Body of pancreas (tissue), 4 donors: ENCODE data around the gene NCOR1. TPM values are rescaled to one million over a fixed set of nuclear protein-coding genes. Genes with fewer than 3 reads are reported as not detected.

Source experiments
- ATAC-seq: fragments of 150-250 bp; one replicate; pipeline ENCODE4 v1.9.1; 2016
- DNase-seq, 4 donors: peaks; one replicate each; pipeline ENCODE4 v3.0.0-alpha.2; 2019
- H3K27ac ChIP-seq, 4 donors: fragments of 200-600 bp; sonication (generic); 1 replicate in 3 of 4; 2 replicates in 1 of 4; pipeline versions ENCODE4 v1.5.1 to v1.6.1; 2016 to 2019; ENCODE audit warnings: mild to moderate bottlenecking in 1 of 4, mixed read lengths in 1 of 4, moderate library complexity in 1 of 4
- H3K27me3 ChIP-seq, 2 donors: fragments of 200-600 bp; sonication (generic); one replicate each; pipeline ENCODE4 v1.6.0; 2016; ENCODE audit warnings: mild to moderate bottlenecking in 1 of 2
- H3K36me3 ChIP-seq, 2 donors: fragments of 200-600 bp; sonication (generic); replicated peaks in 1 of 2; 2 replicates each; pipeline ENCODE4 v1.5.1; 2016; ENCODE audit warnings: low read depth in 2 of 2; ENCODE audit not compliant: insufficient read depth in 1 of 2
- H3K4me1 ChIP-seq: fragments of 200-600 bp; sonication (generic); one replicate; pipeline ENCODE4 v1.6.0; 2016
- H3K4me3 ChIP-seq, 2 donors: fragments of 200-600 bp; sonication (generic); 1 replicate in 1 of 2; 2 replicates in 1 of 2; pipeline ENCODE4 v1.5.1; 2016 to 2019
- H3K9me3 ChIP-seq, 3 donors: fragments of 200-600 bp; sonication (generic); 1 replicate in 2 of 3; 2 replicates in 1 of 3; pipeline ENCODE4 v1.5.1; 2016
- CTCF ChIP-seq, 7 experiments: fragments of 450-650 bp in 4 of 7; fragments of 200-600 bp in 3 of 7; sonication (generic) in 3 of 7; IDR thresholded peaks; one replicate each; pipeline ENCODE4 v1.5.1; 2016 to 2019; ENCODE audit warnings: antibody characterized with exemption in 7 of 7
- POLR2A ChIP-seq, 3 donors: fragments of 450-650 bp; IDR thresholded peaks; one replicate each; pipeline ENCODE4 v1.6.1; 2016; ENCODE audit warnings: antibody characterized with exemption in 3 of 3, mild to moderate bottlenecking in 2 of 3
- WGBS, 2 donors: methylation state at CpG; one replicate each; pipeline ENCODE4 v1.1.5; 2017; 5-methylcytosine and 5-hydroxymethylcytosine counted together
- intact Hi-C: fragments of 100-400 bp; cut with DNase I; formaldehyde crosslinking; loops from one replicate; pipeline ENCODE4 v1.15.1; 2023
- total RNA-seq, 2 donors: library from RNA; depleted of rRNA; stranded (reverse); fragments of >200 nt; gene quantifications; one replicate each; pipeline ENCODE4 v1.1.0, GENCODE V29; 2016

Gene NCOR1
- total RNA-seq, 2 donors from 2014 or later, result 120 to 230 TPM

DNA sequence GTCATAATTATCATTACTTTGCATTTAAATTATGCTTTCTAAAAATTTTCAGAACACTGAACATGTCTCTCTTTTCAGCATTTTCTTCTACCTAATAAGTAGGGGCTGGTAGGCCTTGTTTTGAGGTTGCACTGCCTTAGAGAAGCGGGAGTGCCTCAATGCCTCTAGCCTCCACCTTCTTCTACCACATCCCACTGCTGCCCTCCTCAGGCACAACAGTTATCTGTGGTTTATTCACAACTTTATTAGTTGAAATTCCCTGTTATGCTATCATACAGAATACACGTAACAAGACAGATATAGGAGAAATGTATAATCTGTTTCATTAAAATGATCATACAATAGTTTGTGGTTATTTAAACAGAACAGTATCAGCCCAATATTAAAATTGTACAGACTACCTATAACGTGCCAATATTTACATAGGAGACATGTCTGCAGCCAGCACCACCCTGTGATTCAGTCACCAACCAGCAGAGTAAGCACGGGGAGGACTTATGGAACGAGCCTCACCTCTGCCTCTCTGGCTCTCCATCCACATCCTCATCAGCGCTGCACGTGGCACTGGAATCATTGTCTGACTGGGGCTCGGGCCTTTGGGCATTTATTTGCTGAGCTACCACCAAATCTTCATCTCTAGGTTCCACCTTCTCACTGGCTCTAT is 114.5 kb downstream of the NCOR1 start:
- H3K27ac ChIP-seq, result no peak overlapping the region
- no peaks in the 10 kb centered on the region for H3K4me1 ChIP-seq
- intact Hi-C loops, result no loop called here
- DNase-seq, result no peak
- 81 to 92% methylated on average over 8 of the region's 8 CpGs for WGBS, 2 donors
- H3K4me3 ChIP-seq, result no peak overlapping the region
- ATAC-seq, result no peak
- TF ChIP-seq POLR2A (IDR thresholded peaks at IDR 0.05), result no peak
- no peak for TF ChIP-seq CTCF (IDR thresholded peaks at IDR 0.05)
- H3K9me3 ChIP-seq, result no peaks in the 10 kb centered on the region
- H3K27me3 ChIP-seq, result no peaks in the 10 kb centered on the region
- H3K36me3 ChIP-seq, result peaks cover 16 to 17% of the 10 kb centered on the region in 2 donors

- ATAC-seq, result no peak
- 96 to 97% methylated on average over 4 of the region's 4 CpGs for WGBS, 2 donors
Observed at GRCh38 chr17:16091773-16092172, 123.6 kb downstream of the NCOR1 start.

GRCh38 chr17:16086957-16087356 is 128.4 kb downstream of the NCOR1 start:
- Histone ChIP-seq H3K4me3 (no peak overlapping the region), H3K36me3 (peaks cover 0 to 6% of the 10 kb centered on the region in 2 donors), H3K4me1 (peaks cover under 1% of the 10 kb centered on the region), H3K27me3 (no peaks in the 10 kb centered on the region), H3K9me3 (no peaks in the 10 kb centered on the region), H3K27ac (no peak overlapping the region)
- TF ChIP-seq CTCF (IDR thresholded peaks at IDR 0.05), result no peak
- TF ChIP-seq POLR2A (IDR thresholded peaks at IDR 0.05), result no peak
- intact Hi-C loops, result no loop called here
- 85 to 91% methylated on average over 10 of the region's 10 CpGs for WGBS, 2 donors
- ATAC-seq (no peak), DNase-seq (no peak)

More at GRCh38 chr17:16091773-16092172, 123.6 kb downstream of the NCOR1 start:
- no peak overlapping the region for H3K4me3 ChIP-seq
- TF ChIP-seq CTCF (IDR thresholded peaks at IDR 0.05) (no peak), POLR2A (IDR thresholded peaks at IDR 0.05) (no peak)
- DNase-seq, result no peak
- no peaks in the 10 kb centered on the region for H3K27me3 ChIP-seq
- no peaks in the 10 kb centered on the region for H3K9me3 ChIP-seq
- H3K27ac ChIP-seq, result no peak overlapping the region
- peaks cover 0 to 3% of the 10 kb centered on the region in 2 donors for H3K36me3 ChIP-seq
- no peaks in the 10 kb centered on the region for H3K4me1 ChIP-seq
- intact Hi-C loops, result no loop called here

GRCh38 chr17:16085066-16085699 is 130.2 kb downstream of the NCOR1 start:
- WGBS, 2 donors, result 73 to 100% methylated on average over 1 of the region's 1 CpG
- Histone ChIP-seq H3K9me3 (no peaks in the 10 kb centered on the region), H3K4me3 (no peak overlapping the region), H3K36me3 (peaks cover 0 to 7% of the 10 kb centered on the region in 2 donors), H3K4me1 (peaks cover 7% of the 10 kb centered on the region), H3K27me3 (no peaks in the 10 kb centered on the region), H3K27ac (no peak overlapping the region)
- intact Hi-C loops, result no loop called here
- no peak for TF ChIP-seq POLR2A (IDR thresholded peaks at IDR 0.05)
- no peak for TF ChIP-seq CTCF (IDR thresholded peaks at IDR 0.05)
- no peak for DNase-seq
- peak; percentile 18 for ATAC-seq
